PFSK-1 (cell line): Measurements from ENCODE around the gene DNTTIP2.
A peak's percentile ranks its signal among the peaks of the same experiment; 100 is the strongest.

Source experiments
- FOXP2 ChIP-seq: optimal IDR thresholded peaks from 2 replicates; pipeline ENCODE3; 2011; ENCODE audit warnings: borderline replicate concordance, control low read depth, inconsistent platforms; ENCODE audit not compliant: insufficient read depth; ENCODE audit errors: extremely low read length, extremely low read depth
- POLR2AphosphoS5 ChIP-seq: IDR thresholded peaks from 2 replicates; pipeline ENCODE4 v1.6.1; 2012; ENCODE audit warnings: low read depth, mild to moderate bottlenecking, control low read depth, low read length, moderate library complexity
- REST ChIP-seq, 2 experiments: IDR thresholded peaks; 2 replicates each; pipeline versions ENCODE4 v1.6.1 to v1.8.0; 2011 to 2012; ENCODE audit warnings: low read depth in 2 of 2, low read length in 2 of 2, control low read depth in 1 of 2, inconsistent platforms in 1 of 2, mild to moderate bottlenecking in 1 of 2, moderate library complexity in 1 of 2; ENCODE audit not compliant: insufficient read depth in 1 of 2
- SIN3A ChIP-seq: IDR thresholded peaks from 2 replicates; pipeline ENCODE4 v1.6.1; 2012; ENCODE audit warnings: mild to moderate bottlenecking, low read length, moderate library complexity, borderline replicate concordance; ENCODE audit not compliant: insufficient read depth
- TAF1 ChIP-seq: IDR thresholded peaks from 2 replicates; pipeline ENCODE4 v1.6.1; 2012; ENCODE audit warnings: low read length, control low read depth, borderline replicate concordance; ENCODE audit not compliant: insufficient read depth

The DNTTIP2 gene

GRCh38 chr1:93850687-93851326 lies 28.2 kb downstream of the DNTTIP2 start:
- TF ChIP-seq REST (IDR thresholded peaks at IDR 0.05; ENCODE audit: insufficient read depth in 1 of 2, low read depth in 2 of 2, low read length in 2 of 2) = peak; percentile 57 to 82; a peak in 3 of 4 replicates

- no peak for TF ChIP-seq POLR2AphosphoS5
- TF ChIP-seq REST (IDR thresholded peaks at IDR 0.05; ENCODE audit: insufficient read depth in 1 of 2, low read depth in 2 of 2, low read length in 2 of 2) = no peak
- TF ChIP-seq TAF1 = no peak
- TF ChIP-seq FOXP2 = no peak
These were observed 30.6 kb downstream of the DNTTIP2 start for GRCh38 chr1:93848350-93848883.

DNA sequence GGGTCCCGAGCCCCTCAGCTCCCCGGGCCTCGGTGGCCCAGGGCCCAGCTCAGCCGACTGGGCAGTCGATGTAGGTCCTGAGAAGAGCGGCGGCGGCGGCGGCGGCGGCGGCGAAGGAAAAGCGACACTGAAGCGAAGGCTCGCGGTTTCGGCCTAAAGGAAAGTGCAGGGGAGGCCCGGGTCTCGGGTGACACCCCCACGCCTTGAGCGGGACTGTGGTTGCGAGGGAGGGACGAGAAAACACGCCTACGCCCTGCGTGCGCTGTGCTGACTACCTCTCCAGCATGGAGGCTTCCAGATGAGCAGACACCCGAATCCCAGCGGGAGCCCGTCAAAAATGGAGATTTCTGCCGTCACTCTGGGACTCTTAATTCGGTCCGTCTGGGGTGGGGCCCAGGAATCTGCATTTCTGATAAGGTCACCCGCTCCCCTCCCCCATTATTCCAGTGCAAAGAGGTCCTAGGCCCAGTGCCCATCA lies 31.2 kb downstream of the DNTTIP2 start:
- peak; percentile 33 for TF ChIP-seq FOXP2
- 0 out of 4 replicates have a peak, but pooled peaks of 1 of the 2 experiments have one; percentile 10 for TF ChIP-seq REST (IDR thresholded peaks at IDR 0.05; ENCODE audit: insufficient read depth in 1 of 2, low read depth in 2 of 2, low read length in 2 of 2)
- TF ChIP-seq POLR2AphosphoS5 = no peak

GRCh38 chr1:93846992-93847810 lies 31.8 kb downstream of the DNTTIP2 start:
- TF ChIP-seq REST (IDR thresholded peaks at IDR 0.05; ENCODE audit: insufficient read depth in 1 of 2, low read depth in 2 of 2, low read length in 2 of 2) (no peak), POLR2AphosphoS5 (peak; percentile 71), SIN3A (peak; percentile 57; the same call in 1 of the 2 replicates), TAF1 (peak; percentile 45; the same call in 1 of the 2 replicates), FOXP2 (peak; percentile 86)
